ENCODE measurements around the gene CDH4.

Gene CDH4

DNA sequence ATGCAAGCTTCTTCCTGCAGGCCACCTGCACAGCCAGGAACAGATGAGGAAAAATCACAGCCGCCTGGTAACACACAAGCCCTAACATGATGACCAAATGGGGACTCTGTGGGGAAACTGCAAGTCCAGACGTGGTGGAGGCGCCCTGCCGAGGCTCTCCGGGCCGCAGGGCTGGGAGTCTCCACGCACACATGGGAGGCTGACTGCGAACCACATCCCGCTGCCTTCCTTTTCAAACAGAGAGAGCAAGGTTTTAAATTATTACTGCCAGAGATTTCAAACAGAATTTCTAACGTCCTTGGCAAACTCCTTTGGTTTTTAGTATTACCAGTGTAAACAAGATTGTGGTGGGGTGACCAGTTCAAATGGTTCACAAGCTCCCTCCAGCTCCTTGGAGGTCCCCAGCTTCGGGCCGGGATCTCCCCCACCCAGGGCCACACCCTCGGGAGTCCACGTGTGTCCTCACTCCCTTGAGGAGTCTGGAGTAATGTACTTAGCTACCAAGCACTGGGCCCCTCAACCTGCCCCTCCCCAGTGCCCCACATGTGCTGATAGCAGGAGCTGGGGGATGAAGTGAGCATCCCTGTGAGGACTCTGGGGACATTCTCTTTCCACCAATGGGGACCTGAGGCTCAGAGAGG lies 560.9 kb downstream of the CDH4 start:
- ChIA-PET CTCF (interaction anchor here (2.1 kb wide), 1 partner anchor 14 kb away, joined by 5 read pairs; no protein-coding TSS in a partner anchor), POLR2A (no interaction called here)
- TF ChIP-seq, protein P1, sequence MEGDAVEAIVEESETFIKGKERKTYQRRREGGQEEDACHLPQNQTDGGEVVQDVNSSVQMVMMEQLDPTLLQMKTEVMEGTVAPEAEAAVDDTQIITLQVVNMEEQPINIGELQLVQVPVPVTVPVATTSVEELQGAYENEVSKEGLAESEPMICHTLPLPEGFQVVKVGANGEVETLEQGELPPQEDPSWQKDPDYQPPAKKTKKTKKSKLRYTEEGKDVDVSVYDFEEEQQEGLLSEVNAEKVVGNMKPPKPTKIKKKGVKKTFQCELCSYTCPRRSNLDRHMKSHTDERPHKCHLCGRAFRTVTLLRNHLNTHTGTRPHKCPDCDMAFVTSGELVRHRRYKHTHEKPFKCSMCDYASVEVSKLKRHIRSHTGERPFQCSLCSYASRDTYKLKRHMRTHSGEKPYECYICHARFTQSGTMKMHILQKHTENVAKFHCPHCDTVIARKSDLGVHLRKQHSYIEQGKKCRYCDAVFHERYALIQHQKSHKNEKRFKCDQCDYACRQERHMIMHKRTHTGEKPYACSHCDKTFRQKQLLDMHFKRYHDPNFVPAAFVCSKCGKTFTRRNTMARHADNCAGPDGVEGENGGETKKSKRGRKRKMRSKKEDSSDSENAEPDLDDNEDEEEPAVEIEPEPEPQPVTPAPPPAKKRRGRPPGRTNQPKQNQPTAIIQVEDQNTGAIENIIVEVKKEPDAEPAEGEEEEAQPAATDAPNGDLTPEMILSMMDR (IDR thresholded peaks at IDR 0.05; ENCODE audit: control extremely low read depth, extremely low read depth, low read depth, missing control alignments), result no peak
- DNase-seq (ENCODE audit: extremely low spot score), result no peak

DNA sequence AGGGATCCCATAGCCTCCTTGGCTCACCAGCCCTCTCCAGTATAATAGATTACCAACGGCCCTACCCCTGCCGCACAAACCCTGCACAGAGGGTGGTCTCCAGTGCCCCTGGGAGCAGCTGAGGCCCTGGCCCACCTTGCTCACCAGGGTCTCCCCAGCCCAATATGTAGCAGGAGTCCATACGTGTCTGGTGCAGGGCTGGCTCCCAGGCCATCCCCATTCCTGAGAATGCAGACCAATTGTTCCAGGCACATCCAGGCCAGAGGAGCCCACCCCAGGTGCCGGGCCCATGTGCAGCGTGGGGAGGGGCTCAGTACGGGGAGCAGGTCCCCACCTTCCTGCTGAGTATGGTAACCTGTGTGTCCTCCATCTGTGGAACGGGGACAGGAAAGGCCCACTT lies 561.7 kb downstream of the CDH4 start:
- TF ChIP-seq, protein P1 (IDR thresholded peaks at IDR 0.05; ENCODE audit: control extremely low read depth, extremely low read depth, low read depth, missing control alignments), result no peak
- ChIA-PET CTCF (no interaction called here), POLR2A (no interaction called here)
- no peak for DNase-seq (ENCODE audit: extremely low spot score)

DNA sequence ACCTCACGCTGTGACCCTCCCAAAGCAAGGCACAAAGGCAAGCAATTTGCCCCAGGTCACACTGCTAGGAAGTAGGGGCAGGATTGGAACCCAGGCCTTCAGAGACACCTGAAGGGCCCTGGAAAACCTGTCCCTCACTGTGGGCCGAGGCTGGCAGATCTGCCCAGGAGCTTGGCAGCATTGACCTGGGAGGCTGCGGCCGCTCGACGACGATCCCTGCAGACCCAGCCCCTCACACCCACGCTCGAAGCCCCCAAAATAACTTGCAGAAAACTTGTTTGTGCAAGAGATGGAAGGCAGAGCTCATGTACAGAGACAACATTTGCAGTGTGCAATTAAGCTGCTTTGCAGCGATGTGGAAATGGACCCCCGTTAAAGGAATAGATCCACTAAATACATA lies 562.2 kb downstream of the CDH4 start:
- DNase-seq (ENCODE audit: extremely low spot score), result no peak
- TF ChIP-seq, protein P1 (IDR thresholded peaks at IDR 0.05; ENCODE audit: control extremely low read depth, extremely low read depth, low read depth, missing control alignments), result no peak
- CTCF ChIA-PET, result no interaction called here
- POLR2A ChIA-PET, result no interaction called here

DNA sequence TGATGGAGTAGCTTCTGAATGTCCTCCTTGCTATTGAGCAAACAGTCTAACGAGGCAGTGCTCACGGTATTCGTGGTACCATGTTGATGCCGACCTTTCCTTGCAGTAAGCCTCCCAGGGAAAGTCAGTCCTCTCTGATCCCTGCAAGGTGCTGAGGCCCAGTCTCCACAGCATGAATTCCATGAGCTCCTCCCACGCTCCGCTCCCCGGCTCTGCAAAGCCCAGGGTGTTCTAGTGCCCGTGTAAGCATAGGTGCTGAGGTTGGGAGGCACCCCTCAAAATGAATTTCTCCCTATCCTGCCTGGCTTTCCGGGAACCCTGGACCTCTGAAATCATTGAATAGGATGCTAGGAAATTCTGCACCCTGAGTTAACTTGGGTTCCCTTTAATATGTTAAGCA lies 562.7 kb downstream of the CDH4 start:
- ChIA-PET POLR2A (no interaction called here), CTCF (interaction anchor here (1.2 kb wide), 1 partner anchor 34 kb away, joined by 3 read pairs; no protein-coding TSS in a partner anchor)
- DNase-seq (ENCODE audit: extremely low spot score), result no peak
- TF ChIP-seq, protein P1 (IDR thresholded peaks at IDR 0.05; ENCODE audit: control extremely low read depth, extremely low read depth, low read depth, missing control alignments), result no peak

DNA sequence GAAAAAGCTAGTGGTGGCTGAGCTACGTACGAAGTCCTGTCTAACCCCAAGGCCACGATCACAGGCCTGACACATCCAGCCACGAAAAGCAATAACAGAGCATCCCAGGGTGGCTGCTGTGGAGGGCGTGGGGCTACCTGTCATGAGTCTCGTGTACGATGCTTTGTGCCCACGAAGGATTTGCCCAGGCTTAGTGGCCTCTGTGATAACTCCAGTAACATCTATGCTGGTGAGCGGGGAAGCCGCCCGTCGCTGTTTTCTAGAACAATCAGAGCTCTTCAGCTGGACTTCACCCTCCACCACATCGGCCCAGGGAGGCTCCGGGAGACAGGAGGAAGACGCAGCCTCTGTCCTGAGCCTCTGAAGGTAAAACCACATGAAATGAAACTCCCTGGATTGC lies 563.1 kb downstream of the CDH4 start:
- no peak for DNase-seq (ENCODE audit: extremely low spot score)
- TF ChIP-seq, protein P1 (IDR thresholded peaks at IDR 0.05; ENCODE audit: control extremely low read depth, extremely low read depth, low read depth, missing control alignments), result no peak
- ChIA-PET CTCF (interaction anchor here (1.2 kb wide), 1 partner anchor 35 kb away, joined by 3 read pairs; no protein-coding TSS in a partner anchor), POLR2A (no interaction called here)

DNA sequence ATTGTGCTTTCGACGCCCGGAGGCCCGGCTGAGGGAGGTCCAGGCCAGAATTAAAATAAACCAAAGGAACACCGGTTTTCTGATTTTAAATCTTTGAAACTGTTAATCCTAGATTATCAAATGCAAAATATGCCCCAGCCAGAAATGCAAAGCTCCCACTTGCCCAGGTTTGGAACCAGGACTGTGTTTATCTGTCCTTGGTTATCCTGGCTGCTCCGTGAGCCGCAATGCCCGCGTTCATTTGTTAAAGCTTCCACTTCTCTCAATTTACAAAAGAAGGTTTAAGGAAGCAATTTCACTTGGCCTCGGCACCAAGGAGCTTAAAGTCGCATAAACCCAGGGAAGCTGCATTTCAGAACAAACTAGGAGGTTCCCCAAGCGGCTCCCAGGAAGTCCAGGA lies 563.6 kb downstream of the CDH4 start:
- DNase-seq (ENCODE audit: extremely low spot score), result no peak
- TF ChIP-seq, protein P1 (IDR thresholded peaks at IDR 0.05; ENCODE audit: control extremely low read depth, extremely low read depth, low read depth, missing control alignments), result no peak
- POLR2A ChIA-PET, result no interaction called here
- CTCF ChIA-PET, result interaction anchor here (1.2 kb wide), 1 partner anchor 35 kb away, joined by 3 read pairs; no protein-coding TSS in a partner anchor
